Muscle of back (tissue), 13 donors: ENCODE data around the gene SLC35F3. TPM values are rescaled to one million over a fixed set of nuclear protein-coding genes. Genes with fewer than 3 reads are reported as not detected.
"Not testable (repeated sequence)": the region's sequence is repeated elsewhere in the genome, so short reads cannot be mapped to it uniquely, and the experiment has no call there.

Experiments used
- DNase-seq, 3 donors: peaks; one replicate each; pipeline versions ENCODE4 v3.0.0 to v3.0.0-alpha.2; 2013
- long read RNA-seq, 9 donors: transcript quantifications; one replicate each; lab custom pipeline, GENCODE V29; 2026
- polyA plus RNA-seq, 10 donors: library from polyadenylated mRNA; unstranded; fragments of 120-200 nt; gene quantifications; one replicate each; pipeline ENCODE4 v1.2.1, GENCODE V29; 2013; ENCODE audit not compliant: insufficient read length in 10 of 10

SLC35F3 gene
- polyA plus RNA-seq: 1 to 10 TPM in 1 of 10 donors, under 1 TPM in 9; 0.34 to 1.0 (median 0.76) TPM
- long read RNA-seq, donor 1: 0 reads
- long read RNA-seq, donor 2: 0 reads
- long read RNA-seq, donor 3: 0 reads
- long read RNA-seq, donor 4: 0 reads
- long read RNA-seq, donor 5: 0 reads
- long read RNA-seq, donor 6: 0 reads
- long read RNA-seq, donor 7: 0 reads
- long read RNA-seq, donor 8: 0 reads
- long read RNA-seq, donor 9: 0 reads

DNA sequence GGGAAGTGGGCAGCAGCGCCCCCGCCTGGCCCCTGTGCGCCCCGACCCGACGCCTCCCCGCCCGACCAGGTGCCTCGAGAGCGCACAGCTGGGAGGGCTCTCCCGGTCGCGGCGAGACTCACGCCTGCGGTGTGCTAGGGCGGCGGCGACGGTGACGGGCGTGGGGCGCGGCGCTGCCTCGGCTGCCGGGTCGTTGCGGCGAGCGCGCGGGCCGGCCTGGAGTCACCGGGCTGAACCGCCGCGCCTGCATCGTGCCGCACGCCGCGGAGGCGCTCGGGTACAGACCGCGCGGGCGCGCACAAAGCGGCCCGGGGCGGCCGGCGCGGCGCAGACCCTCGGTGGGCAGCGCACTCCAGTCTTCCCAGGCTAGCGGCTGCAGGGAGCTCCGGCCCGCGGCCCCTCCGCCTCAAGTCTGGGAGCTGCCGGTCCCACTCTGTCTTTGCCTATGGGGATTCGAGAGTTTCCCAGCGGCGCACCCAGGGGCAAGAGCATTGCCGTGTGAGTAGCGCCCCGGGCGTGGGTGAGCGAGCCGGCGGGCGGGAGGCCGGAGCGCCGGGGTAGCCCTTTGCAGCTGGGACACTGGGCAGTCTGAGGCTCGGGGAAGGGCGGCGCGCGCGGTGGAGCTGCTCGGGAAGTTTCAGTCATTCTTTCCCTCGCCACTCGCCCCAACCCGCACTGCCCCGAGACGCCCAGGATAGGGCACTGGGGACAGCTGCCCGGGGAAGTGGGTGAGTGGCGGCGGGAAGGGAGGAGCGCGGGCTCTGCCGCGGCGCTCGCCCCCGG lies at the start of gene SLC35F3:
Gene SLC35F3, plus strand, starts transcription at position 44 of the 783 bp plus-strand sequence.
- DNase-seq: peak; percentile 25 to 53 (median 27)

DNA sequence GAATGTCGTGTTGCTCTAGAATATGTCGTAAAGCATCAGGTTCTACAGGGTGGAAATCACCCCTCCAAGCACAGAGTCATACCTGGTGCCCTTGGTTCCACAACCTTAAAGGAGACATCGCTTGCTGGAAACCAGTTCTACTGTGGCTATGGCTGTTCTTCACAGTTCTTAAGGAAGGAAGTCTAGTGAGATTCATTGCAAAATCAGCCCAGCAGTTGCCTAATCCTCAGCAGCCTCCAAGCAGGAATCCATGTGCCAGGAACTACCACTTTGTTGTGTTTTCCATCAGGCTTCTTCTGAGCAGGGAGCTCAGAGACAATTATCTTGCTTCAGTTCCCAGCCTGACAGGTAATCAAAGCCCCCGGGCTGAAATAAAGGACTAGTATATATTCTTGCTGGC lies 45.0 kb upstream of the SLC35F3 start:
- no peak for DNase-seq

DNA sequence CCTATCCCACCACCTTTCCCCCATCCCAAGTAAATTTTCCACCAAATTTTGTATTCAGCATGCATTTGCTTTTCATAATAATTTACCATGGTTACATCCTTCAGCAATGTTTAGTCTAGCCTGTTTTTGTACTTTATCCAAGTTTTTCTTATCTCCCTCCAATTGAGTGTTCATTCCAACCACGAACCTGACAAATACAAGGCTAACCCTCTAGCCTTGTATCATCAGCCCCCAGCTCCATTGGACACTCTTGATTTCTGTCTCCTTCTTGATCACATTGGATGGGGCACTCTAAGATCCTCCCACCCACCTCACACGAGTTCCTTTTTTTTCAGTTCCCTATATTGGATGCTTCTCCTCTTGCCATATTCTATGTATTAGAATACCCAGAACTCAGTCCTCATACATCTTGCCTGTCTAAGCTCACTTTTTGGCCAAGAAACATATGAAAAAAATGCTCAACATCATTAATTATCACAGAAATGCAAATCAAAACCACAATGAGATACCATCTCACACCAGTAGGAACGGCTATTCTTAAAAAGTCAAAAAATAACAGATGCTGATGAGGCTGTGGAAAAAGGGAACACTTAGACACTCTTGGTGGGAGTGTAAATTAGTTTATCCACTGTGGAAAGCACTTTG lies 40.5 kb upstream of the SLC35F3 start:
- DNase-seq: no peak

DNA sequence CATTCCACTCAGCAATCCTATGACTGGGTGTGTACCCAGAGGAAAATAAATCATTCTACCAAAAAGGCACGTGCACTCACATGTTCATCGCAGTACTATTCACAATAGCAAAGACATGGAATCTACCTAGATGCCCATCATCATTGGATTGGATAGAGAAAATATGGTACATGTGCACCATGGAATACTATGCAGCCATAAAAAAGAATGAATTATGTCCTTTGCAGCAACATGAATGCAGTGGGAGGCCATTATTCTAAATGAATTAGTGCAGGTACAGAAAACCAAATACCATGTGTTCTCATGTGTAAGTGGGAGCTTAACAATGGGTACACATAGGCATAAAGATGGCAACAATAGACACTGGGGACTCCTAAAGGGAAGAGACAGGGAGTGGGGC lies 39.9 kb upstream of the SLC35F3 start:
- DNase-seq: no peak

DNA sequence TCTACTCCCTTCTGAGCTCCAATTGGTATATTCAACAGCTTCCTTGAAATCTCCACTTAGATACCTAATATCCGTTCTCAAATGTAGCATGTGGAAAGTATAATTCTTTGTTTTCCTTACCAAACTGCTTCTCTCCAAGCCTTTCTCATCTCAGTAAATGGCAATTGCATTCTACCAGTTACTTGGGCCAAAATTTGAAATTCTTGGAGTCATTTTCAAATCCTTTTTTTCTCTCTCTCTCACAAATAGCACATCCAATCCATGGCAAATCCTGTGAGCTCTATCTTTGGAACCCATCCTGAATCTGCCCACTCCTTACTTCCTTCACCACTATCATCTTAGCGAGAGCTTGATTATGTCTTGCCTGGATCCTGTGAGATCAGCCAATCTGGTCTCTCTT lies 39.3 kb upstream of the SLC35F3 start:
- DNase-seq: no peak

DNA sequence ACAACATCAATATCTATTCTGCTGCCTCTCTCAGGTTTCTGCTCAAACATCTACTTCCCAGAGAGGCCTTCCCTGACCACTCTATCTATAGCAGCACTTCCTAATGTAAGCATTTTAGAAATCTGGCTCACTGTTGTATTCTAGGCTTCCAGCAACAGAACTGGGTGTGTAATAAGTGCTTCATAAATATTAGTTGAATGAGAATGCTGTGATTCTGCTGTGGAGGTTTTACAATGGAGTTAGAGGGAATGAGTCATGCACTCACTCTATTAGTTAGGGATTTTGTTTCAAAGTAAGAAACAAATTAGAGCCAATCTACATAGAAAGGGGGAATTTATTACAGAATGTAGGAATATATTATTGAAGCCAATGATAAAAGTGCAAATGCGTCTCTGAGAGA lies 38.6 kb upstream of the SLC35F3 start:
- DNase-seq: no peak

DNA sequence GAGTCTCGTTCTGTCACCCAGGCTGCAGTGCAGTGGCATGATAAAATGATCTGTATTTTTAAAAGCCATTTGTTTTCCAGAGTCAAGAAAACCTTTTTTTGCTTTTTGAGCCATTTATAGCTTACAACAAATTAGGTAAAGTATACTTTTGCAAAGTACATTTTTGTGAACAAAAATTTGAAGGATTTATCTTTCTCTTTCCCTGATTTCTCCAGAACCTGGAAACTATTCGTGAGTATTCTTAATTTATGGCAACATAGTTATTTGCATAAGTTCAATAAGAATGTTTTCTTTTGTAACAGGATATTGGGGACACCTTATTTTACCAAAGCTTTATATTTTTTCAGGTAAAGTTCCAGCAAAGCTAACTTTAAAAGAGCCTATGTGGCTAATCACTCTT lies 37.4 kb upstream of the SLC35F3 start:
- no peak for DNase-seq

DNA sequence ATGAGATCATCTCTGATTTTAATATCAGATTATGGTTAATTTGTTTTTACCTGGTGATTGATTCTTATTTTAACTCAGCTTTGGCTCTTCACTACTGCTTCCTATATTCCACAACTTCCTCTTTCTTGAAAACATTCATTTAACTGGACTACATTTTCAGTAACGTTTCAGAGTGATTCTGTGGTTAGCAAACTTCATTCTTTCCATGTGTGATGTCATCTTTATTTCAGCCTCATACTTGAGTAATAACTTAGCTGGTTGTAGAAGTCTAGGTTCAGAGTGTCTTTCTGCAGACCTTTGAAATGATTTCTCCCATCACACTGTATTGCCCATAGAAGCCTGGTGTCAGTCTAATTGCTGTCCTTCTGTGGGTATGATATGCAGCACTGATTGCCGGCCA lies 36.0 kb upstream of the SLC35F3 start:
- no peak for DNase-seq

DNA sequence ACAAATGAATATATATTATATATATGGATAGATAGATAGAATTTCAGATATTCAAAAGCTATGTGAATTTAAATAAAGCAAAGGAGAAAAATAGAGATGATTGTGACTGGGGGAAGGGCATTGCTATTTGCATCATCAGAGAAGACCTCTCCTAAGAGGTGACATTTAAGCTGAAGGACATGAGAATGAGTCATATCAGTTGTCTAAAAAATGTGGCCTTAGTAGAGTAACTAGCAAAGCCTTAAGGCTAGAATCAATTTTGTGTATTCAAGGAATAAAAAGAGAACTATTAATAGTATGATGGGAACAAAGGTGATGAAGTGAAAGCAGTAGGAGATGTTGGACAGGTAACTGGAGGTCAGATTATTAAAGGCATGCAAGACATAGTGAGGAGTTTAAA lies 34.8 kb upstream of the SLC35F3 start:
- DNase-seq: no peak

DNA sequence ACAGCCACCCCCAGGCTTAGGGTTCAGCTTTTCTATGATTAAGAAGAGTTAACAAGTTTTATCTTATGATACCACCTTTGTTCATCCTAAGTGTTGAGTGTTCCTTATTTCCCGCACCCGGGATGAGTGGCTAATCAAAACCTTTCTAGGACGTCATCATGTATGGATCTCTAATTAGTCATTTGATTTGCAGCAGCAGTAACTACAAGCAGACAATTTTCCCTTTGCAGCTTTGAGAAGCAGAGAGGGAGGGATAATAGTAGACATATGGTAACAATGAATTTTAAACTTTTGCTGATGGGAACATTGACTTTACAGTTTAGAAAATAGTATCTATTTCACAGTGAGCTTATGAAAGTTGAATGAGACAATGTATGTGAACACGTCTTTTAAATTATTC lies 30.8 kb upstream of the SLC35F3 start:
- no peak for DNase-seq

DNA sequence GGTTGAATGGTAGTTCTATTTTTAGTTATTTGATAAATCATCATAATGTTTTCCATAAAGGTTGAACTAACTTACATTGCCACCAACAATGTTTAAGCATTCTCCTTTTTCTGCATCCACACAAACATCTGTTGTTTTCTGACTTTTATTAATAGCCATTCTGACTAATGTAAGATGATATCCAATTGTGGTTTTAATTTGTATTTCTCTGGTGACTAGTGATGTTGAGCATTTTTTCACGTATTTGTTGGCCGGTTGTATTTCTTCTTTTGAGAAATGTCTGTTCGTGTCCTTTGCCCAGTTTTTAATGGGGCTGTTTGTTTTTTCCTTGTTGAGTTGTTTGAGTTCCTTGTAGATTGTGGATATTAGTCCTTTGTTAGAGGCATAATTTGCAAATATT lies 24.6 kb upstream of the SLC35F3 start:
- no peak for DNase-seq

DNA sequence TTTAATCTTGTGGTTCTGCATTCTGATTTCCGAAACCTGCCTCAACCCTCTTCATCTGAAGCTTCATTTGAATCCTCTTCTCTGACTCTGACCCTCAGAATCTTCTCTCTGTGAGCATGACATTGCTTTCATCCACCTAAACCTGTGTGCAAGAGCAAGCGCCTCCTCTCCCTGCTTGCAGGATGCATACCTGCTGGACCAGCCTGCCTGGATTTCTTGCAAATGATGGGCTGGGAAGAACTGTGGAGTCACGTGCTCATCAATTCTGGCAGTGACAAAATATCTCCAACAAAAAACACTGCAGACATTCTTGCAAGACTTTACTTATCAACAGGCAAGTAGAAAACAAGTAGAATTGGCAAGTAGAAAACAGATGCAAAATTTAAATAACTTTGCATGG lies 20.8 kb upstream of the SLC35F3 start:
- no peak for DNase-seq

DNA sequence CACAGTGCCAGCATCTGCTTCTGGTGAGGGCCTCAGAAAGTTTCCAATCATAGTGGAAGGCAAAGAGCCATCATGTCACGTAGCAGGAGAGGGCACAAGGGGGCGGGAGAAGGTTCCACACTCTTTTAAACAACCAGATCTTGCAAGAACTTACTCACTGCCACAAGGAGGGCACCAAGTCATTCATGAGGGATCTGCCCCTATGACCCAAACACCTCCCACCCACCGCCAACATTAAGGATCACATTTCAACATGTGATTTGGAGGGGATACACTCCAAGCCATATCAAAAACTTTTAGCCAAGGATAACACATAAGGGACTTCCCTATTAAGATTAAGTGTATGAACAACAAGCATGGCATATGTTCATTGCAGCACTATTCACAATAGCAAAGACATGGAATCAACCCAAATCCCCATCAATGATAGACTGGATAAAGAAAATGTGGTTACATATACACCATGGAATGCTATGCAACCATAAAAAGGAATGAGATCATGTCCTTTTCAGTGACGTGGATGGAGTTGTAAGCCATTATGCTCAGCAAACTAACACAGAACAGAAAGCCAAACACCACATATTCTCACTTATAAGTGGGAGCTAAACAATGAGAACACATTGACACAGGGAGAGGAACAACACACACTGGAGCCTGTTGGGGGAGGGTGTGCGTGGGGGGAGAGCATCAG lies 19.9 kb upstream of the SLC35F3 start:
- DNase-seq: peak in 1 of 3 donors; percentile 27

DNA sequence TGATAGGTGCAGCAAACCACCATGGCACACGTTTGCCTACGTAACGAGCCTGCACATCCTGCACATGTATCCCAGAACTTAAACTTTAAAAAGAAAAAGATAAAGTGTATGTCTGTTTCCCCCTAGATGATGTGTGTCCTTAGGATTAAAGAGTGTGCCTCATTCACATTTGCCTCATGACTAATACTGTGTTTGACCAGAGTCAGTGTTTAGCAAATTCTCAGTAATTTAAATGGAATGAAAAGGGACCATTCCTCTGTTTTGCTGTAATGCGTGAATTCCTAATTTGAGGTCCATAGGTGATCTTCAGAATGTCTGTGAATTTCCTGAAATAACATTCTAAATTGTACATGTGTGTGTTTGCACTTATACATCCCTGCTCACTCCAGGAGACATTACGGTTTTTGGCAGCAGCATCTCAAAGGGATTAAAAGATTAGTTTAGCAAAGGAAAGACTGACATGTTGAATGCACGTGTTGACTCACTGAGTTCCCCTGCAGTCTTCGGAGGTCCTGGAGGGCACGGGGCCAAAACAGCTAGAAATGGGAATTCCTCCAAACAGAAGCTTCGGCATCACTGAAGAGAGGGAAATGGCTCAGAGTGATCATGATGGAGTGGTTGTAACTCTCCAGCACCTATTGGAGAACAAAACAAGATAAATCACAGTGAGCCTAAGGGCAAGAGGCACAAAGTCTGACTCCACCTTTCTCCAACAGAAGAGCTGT lies 19.1 kb upstream of the SLC35F3 start:
- peak in 2 of 3 donors; percentile 9 to 70 for DNase-seq

DNA sequence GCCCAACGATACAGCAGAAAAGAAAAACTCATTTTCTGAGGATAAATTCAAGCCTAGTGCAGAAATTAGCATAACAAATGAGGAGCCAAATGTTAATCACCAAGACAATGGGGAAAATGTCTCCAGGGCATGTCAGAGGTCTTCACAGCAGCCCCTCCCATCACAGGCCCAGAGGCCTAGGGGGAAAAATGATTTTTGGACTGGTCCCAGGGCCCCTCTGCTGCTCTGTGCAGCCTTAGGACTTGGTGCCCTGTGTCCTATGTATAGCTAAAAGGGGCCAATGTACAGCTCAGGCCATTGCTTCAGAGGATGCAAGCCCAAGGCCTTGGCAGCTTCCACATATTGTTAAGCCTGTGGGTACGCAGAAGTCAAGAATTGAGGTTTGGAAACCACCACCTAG lies 13.3 kb upstream of the SLC35F3 start:
- not testable (repeated sequence) for DNase-seq

DNA sequence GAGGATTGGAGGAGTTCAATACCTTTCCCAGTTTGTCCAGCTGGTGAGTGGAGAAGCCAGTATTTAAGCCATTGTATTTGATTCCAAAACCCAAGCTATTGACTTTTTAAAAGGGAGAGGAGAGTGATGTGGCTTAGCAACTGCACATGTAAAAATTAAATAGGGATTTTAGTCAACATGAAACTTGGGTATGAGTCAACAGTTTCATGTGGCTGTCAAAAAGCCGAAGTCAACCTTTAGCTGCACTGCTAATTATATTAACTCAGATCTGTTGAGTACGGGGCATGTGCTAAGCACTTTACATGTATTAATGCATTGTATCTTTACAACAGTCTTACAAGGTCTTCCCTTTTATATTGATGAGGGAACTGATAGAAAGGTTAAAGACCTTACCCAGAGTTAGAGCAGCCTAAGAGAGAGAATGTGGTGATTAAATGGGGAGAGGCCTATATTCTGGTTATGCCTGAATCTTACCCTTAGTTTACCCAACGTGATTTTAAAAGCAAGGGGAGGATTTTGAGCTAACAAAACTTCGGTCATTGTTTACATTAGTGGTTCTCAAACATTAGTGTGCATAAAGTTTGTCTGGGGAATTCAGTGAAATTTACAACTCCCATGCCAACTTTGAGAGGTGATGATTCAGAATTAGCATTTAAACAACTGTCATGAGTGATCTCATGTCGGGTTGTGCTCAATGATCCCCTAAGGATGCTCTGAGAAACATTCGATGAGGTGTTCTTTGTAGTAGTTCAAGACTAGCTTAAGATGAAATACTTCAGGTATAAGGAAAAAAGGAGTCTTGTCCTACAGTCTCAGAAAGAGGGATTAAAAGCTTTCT lies 6.9 kb upstream of the SLC35F3 start:
- DNase-seq: no peak

DNA sequence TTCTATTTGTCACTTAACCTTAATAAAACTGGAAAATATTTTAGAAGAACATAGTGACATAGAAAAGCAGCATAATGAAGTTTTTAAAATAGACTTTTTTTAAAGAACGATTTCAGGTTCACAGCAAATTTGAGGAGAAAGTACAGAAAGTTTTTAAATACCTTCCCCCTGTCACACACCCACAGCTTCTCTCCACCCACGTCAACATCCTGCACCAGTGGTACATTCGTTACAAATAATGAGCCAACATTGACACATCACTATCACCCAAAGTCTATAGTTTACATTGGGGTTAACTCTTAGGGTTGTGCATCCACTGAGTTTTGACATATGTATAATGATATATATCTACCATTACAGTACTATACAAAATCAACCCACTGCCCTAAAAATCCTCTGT lies 3.0 kb upstream of the SLC35F3 start:
- DNase-seq: no peak

DNA sequence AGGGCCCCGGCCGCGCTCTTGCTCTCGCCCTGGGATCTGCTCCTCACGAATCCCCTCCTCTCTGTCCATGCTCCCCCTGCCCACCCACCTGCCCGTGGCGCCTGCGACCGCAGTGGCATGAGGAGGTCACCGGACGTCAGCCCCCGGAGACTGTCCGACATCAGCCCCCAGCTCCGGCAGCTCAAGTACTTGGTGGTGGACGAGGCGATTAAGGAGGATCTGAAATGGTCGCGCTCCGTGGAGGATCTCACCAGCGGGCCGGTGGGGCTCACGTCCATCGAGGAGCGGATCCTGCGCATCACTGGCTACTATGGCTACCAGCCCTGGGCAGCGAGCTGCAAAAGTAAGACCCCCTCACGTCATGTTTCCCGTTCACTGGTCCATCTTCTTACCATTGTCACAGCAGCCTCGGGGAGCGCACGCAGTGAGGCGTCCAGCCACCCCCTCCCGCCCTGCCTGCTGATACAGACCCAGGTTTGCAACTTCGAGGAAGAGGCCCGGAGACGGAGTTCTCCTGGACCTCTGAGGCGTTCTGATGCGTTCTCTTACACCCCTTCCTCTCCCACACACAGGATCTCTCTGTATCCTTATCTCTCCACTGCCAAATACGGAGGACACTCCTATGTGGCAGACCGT lies 1.1 kb downstream of the SLC35F3 start:
- DNase-seq: peak in 1 of 3 donors; percentile 20

DNA sequence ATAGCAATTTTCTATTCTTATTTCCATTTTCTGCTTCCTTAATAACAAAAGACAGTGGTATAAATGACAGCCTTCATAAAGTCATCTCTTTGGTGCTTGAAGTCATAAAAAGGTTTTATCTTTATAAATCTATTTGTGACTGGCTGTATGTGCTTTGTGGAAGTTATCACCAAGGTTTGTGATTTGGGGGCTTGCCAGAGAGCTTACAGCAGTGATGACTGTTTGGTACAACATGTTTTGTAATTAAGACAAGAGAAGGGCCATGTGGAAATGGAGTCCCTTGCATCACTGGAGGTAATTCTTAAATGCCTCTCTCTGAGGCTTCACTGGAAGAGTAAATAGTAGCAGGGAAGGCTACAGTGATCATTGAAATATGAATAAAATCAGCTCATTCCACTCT lies 2.7 kb downstream of the SLC35F3 start:
- no peak for DNase-seq

DNA sequence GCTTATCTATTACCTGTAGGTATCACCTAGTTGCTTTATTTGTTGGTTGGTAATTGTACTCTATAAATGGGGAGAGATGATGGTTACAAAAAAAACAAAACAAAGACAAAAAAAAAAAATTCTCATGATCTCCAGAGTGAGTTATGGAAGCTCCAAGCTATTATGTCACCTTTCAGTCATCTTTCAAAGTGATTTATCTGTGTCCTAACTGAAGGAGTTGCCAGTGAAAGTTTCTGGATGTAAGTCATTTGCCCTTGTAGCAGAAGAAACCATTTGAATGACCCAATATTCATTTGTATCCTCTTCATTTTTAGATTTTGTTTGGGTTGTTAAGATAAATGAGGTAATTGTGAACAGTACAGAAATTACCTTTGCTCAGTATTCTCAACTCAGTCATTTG lies 3.6 kb downstream of the SLC35F3 start:
- no peak for DNase-seq
